IPS-NIHi11 (cell line): ENCODE data around the gene COL9A2.
"Not testable (repeated sequence)": the region's sequence is repeated elsewhere in the genome, so short reads cannot be mapped to it uniquely, and the experiment has no call there.

Experiments
- DNase-seq: peaks from one replicate; pipeline ENCODE4 v3.0.0; 2012; ENCODE audit warnings: mixed read lengths, low spot score

The COL9A2 gene

GRCh38 chr1:40316595-40317393 is at the start of gene COL9A2:
TSS of gene COL9A2 (minus strand) at chr1:40317286. CDS start at chr1:40317197, 89 bp downstream.
- DNase-seq = peak; percentile 72

- DNase-seq = no peak
Measured at GRCh38 chr1:40363721-40364120, 46.6 kb upstream of the COL9A2 start.

GRCh38 chr1:40362699-40363098 is 45.6 kb upstream of the COL9A2 start:
- DNase-seq = no peak

GRCh38 chr1:40362199-40362598 is 45.1 kb upstream of the COL9A2 start:
- no peak for DNase-seq

DNA sequence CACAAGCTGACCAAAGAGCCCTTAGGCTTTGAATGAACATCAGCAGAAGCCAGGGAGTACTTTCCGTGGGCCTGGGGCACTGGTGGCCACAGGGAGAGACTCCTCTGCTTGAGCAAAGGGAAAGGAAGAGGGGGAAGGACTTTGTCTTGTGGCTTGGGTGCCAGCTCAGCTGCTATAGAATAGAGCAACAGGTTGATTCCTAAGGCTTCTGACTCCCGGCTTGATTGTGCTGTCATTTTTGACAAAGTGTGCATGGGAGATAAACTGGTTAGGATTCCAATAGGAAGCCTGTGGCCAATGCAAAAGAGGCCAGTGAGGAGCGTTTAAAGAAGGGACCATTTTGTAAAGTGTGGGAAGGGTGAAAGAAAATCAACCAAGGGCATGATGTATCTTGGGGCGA is 44.6 kb upstream of the COL9A2 start:
- DNase-seq = no peak

GRCh38 chr1:40361201-40361600 is 44.1 kb upstream of the COL9A2 start:
- no peak for DNase-seq

GRCh38 chr1:40360631-40361030 is 43.5 kb upstream of the COL9A2 start:
- DNase-seq = no peak

DNA sequence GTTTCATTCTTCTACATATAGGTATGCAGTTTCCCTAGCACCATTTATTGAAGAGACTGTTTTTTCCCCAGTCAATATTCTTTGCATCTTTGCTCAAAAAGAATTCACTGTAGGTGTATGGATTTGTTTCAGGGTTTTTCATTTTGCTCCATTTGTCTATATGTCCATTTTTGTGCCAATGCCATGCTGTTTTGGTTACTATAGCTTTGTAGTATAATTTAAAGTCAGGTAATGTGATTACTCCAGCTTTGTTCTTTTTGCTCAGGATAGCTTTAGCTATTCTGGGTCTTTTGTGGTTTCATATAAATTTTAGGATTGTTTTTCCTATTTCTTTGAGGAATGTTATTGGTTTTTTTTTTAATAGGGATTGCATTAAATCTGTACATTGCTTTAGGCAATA is 40.5 kb upstream of the COL9A2 start:
- no peak for DNase-seq

- DNase-seq = no peak
Measured at GRCh38 chr1:40353082-40353481, 36.0 kb upstream of the COL9A2 start.

- DNase-seq = no peak
Measured at GRCh38 chr1:40352126-40352525, 35.0 kb upstream of the COL9A2 start.

DNA sequence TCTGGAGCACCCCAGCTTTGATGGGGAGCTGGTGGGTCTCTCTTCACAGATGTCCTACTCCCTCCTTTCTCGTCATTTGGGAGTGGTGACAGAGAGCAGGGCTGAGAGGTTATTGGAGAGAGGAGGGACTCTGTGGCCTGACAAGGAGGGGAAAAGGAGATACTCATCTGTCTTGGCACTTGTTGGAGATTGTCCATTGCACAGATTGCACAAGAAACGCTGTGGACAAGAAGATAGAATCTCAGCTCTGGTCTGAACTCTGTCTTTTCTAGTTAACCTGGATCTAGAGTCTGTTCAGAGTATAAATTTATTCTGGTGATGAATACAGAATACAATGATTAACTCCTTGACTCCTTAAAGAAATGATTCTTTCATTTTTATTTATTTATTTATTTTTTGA is 34.0 kb upstream of the COL9A2 start:
- DNase-seq = no peak

GRCh38 chr1:40350391-40350790 is 33.3 kb upstream of the COL9A2 start:
- DNase-seq = no peak

DNA sequence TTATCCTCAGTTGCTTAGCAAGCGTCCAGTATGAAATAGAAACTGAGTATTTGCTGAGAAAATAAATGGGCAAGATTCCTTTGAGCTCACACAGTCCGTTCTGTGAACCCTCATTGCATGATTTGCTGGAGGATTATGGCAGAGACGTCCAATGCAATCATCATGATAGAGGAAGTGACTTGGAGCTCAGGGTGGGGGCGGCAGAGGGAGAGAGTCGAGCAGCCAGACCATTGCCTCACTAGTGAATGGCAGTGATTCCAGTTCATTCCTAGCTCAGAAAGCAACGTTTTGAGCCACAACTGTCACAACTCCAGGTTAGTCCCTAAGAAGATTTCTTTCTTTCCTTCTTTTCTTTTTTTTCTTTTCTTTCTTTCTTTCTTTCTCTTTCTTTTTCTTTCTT is 27.5 kb upstream of the COL9A2 start:
- no peak for DNase-seq

GRCh38 chr1:40342381-40342717 is 25.3 kb upstream of the COL9A2 start:
- DNase-seq = not testable (repeated sequence)

DNA sequence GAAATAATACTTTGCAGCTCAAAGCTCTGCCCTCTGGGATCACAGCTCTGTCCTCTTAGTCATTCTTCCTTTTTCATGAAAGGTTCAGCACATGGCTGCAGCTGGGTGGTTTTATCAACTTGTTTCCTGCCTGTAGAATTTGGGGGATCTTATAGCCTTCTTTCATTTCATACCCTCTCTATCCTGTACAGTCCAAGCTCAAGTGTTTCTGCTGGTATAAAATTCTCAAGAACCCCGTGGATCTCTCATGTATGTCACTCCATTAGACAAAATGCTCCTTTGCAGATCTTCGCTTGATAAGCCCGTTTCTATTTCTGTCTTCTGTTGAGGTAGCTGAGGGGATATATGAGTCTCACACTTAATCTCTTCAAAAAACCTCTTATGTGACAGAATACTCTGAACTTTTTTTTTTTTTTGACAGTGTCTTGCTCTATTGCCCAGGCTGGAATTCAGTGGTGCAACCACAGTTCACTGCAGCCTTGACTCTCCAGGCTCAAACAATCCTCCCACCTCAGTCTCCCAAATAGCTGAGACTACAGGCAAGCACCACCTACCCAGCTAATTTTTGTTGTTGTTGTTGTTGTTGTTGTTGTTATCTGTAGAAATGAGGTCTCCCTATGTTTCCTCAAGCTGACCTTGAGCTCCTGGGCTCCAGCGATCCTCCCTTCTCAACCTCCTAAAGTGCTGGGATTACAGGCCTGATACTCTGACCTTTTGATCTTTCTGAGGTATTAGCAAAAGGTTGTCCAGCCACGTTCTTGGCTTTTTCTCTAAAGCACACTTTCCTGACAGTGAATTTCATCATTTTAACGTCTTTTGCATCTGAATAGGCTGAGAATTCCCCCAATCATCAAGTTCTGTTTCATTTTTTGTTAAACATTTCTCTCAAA is 24.6 kb upstream of the COL9A2 start:
- DNase-seq = no peak

- DNase-seq = no peak
Measured at GRCh38 chr1:40339420-40340323, 22.6 kb upstream of the COL9A2 start.

DNA sequence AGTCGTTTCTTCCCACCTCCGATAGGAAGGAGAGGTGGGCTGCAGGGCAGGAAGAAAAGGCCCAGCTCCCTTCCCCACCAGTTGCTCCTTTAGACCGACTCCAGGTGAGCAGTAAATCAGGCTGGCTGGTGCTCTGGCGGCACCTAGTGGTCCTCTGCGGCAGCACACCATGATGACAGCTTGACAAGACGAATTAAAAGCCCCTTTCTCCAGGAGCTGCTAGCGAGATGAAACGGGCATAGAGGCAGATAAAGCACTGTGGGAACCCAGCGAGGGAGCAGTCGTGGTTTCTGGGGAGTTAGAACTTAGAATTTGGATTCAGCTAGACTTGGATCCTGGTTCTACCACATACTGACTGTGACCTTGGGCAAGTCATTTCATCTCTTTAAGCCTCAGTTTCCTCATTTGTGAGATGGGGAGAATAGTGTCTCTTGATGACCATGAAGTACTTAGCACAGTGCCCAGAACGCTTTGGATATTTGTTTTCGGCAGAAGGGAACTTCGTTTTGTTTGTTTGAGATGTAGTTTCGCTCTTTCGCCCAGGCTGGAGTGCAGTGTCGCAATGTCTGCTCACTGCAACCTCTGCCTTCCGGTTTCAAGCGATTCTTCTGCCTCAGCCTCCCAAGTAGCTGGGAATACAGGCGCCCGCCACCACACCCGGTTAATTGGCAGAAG is 21.8 kb upstream of the COL9A2 start:
- DNase-seq = peak; percentile 90

GRCh38 chr1:40337443-40337842 is 20.4 kb upstream of the COL9A2 start:
- DNase-seq = no peak

DNA sequence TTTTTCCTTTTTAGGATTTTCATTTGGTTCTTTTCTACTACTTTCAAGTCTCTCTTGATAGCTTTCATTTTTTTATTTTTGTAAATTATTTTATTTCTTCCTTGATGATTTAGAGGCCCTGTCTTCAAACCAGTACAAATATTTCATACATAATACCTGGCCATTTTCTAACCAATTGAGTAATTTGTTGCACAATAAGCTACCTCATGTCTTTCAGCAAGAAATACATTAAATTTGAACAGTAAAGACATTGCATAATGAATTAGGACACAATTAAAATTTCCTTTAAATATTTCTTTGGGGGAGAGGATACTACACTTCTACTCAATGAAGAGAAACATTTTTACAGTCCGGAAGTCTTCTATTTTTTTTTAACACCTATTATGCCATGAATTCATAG is 15.6 kb upstream of the COL9A2 start:
- no peak for DNase-seq

DNA sequence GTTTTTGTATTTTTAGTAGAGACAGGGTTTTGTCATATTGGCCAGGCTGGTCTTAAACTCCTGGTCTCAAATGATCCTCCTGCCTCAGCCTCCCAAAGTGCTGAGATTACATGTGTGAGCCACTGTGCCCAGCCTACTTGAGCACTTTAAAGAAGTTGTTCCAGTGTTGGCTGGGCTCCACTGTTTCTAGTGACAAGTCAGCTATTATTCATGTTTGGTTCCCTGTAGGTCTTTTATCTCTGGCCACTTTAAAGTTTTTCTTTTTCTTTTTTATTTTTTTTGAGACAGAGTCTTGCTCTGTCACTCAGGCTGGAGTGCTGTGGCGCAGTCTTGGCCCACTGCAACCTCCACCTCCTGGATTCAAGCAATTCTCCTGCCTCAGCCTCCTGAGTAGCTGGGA is 14.3 kb upstream of the COL9A2 start:
- DNase-seq = not testable (repeated sequence)

DNA sequence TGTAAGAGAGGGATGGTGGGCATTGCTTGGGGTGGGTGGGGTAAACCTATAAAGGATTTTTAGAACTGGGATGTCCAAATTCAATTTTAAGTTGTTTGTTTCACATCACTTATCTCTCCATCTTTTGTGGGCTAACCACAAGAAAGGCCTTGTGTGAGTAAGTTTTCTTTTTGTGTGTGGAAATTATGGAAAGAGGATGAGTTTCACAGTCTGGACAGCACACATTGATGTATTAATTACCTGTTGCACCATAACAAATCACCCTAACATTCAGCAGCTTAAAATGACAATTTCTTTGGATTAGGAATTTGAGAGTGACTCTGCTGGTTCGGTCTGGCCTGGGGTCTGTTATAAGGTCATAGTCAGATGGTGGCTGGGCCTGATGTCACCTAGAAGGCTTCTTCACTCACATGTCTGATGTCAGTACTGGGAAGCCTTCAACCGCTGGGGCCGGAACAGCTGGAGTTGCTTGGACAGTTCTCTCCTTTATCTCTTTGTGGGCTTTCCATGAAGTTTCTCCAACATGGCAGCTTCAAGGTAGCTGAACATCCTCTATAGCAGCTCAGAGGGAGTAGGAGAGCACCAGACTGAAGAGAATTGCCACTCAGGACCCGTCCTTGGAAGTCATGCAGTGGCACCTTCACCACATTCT is 2.0 kb upstream of the COL9A2 start:
- no peak for DNase-seq
